H9 (cell line): Measurements from ENCODE around the gene ZNF653. TPM values are rescaled to one million over a fixed set of nuclear protein-coding genes. Genes with fewer than 3 reads are reported as not detected.
A peak's percentile ranks its signal among the peaks of the same experiment; 100 is the strongest.

ENCODE experiments used
- DNase-seq: peaks from one replicate; pipeline ENCODE4 v3.0.0-alpha.2; 2017
- H2AFZ ChIP-seq: one replicate; pipeline ENCODE4 v1.6.1; 2013; ENCODE audit warnings: mild to moderate bottlenecking, low read length, control low read depth, moderate library complexity
- H2AK5ac ChIP-seq: 2 replicates; pipeline ENCODE4 v1.6.1; 2013; ENCODE audit warnings: low read length, control low read depth, mixed read lengths; ENCODE audit not compliant: insufficient read length
- H2BK120ac ChIP-seq: one replicate; pipeline ENCODE4 v1.6.1; 2013; ENCODE audit warnings: low read depth, mild to moderate bottlenecking, low read length, control low read depth, inconsistent platforms; ENCODE audit not compliant: poor library complexity, severe bottlenecking
- H2BK12ac ChIP-seq: 2 replicates; pipeline ENCODE4 v1.6.1; 2013; ENCODE audit warnings: low read length, control low read depth, mixed read lengths, low read depth; ENCODE audit not compliant: insufficient read length
- H2BK15ac ChIP-seq: 2 replicates; pipeline ENCODE4 v1.6.1; 2013; ENCODE audit warnings: low read depth, low read length, control low read depth
- H2BK20ac ChIP-seq: one replicate; pipeline ENCODE4 v1.6.1; 2013; ENCODE audit warnings: low read depth, mild to moderate bottlenecking, low read length, control low read depth, inconsistent platforms; ENCODE audit not compliant: poor library complexity, severe bottlenecking
- H2BK5ac ChIP-seq: 2 replicates; pipeline ENCODE4 v1.6.1; 2013; ENCODE audit warnings: low read length, control low read depth, mixed read lengths; ENCODE audit not compliant: insufficient read length
- H3K14ac ChIP-seq: 2 replicates; pipeline ENCODE4 v1.6.1; 2013; ENCODE audit warnings: low read length, control low read depth; ENCODE audit not compliant: insufficient read depth
- H3K18ac ChIP-seq: 2 replicates; pipeline ENCODE4 v1.6.1; 2013; ENCODE audit warnings: low read depth, mild to moderate bottlenecking, mixed read lengths, low read length, control low read depth; ENCODE audit not compliant: insufficient read length
- H3K23ac ChIP-seq: 2 replicates; pipeline ENCODE4 v1.6.1; 2013; ENCODE audit warnings: low read length, control low read depth, mixed read lengths, low read depth; ENCODE audit not compliant: insufficient read length
- H3K23me2 ChIP-seq: 2 replicates; pipeline ENCODE4 v1.6.1; 2013; ENCODE audit warnings: low read depth, mild to moderate bottlenecking, mixed read lengths, low read length, control low read depth; ENCODE audit not compliant: insufficient read length, poor library complexity, severe bottlenecking
- H3K27ac ChIP-seq: 2 replicates; pipeline ENCODE4 v1.5.1; 2013; ENCODE audit warnings: low read length, control low read depth, mixed read lengths, low read depth; ENCODE audit not compliant: insufficient read length
- H3K27me3 ChIP-seq: 2 replicates; pipeline ENCODE4 v1.6.1; 2013; ENCODE audit warnings: low read length, control low read depth, inconsistent platforms; ENCODE audit not compliant: insufficient read depth
- H3K4ac ChIP-seq: 2 replicates; pipeline ENCODE4 v1.6.1; 2013; ENCODE audit warnings: low read depth, mild to moderate bottlenecking, control low read depth, inconsistent platforms, low read length, moderate library complexity
- H3K4me1 ChIP-seq: 2 replicates; pipeline ENCODE4 v1.6.1; 2013; ENCODE audit warnings: low read length, control low read depth, inconsistent platforms; ENCODE audit not compliant: insufficient read depth
- H3K4me2 ChIP-seq: 2 replicates; pipeline ENCODE4 v1.6.1; 2013; ENCODE audit warnings: low read length, control low read depth, mixed read lengths; ENCODE audit not compliant: insufficient read length, insufficient read depth
- H3K56ac ChIP-seq: 2 replicates; pipeline ENCODE4 v1.6.1; 2013; ENCODE audit warnings: low read depth, mild to moderate bottlenecking, mixed read lengths, low read length, control low read depth; ENCODE audit not compliant: insufficient read length
- H3K79me1 ChIP-seq: 2 replicates; pipeline ENCODE4 v1.6.1; 2013; ENCODE audit warnings: low read depth, mild to moderate bottlenecking, moderate library complexity, low read length, control low read depth, inconsistent platforms; ENCODE audit not compliant: insufficient read depth, poor library complexity, severe bottlenecking
- H3K79me2 ChIP-seq: 2 replicates; pipeline ENCODE4 v1.6.1; 2013; ENCODE audit warnings: low read length, control low read depth, inconsistent platforms; ENCODE audit not compliant: insufficient read depth
- H3K9ac ChIP-seq: 2 replicates; pipeline ENCODE4 v1.6.1; 2013; ENCODE audit warnings: low read length, control low read depth, mixed read lengths; ENCODE audit not compliant: insufficient read length; ENCODE audit errors: extremely low read depth
- H3K9me3 ChIP-seq: one replicate; pipeline ENCODE4 v1.6.1; 2013; ENCODE audit warnings: low read depth, low read length, inconsistent platforms; ENCODE audit not compliant: control insufficient read depth
- H3T11ph ChIP-seq: one replicate; pipeline ENCODE4 v1.6.1; 2013; ENCODE audit warnings: mild to moderate bottlenecking, low read length, control low read depth, inconsistent platforms
- H4K20me1 ChIP-seq: one replicate; pipeline ENCODE4 v1.6.1; 2013; ENCODE audit not compliant: control insufficient read depth, insufficient read length, insufficient read depth
- H4K5ac ChIP-seq: 2 replicates; pipeline ENCODE4 v1.6.1; 2013; ENCODE audit warnings: low read depth, mild to moderate bottlenecking, mixed read lengths, low read length, control low read depth; ENCODE audit not compliant: insufficient read length
- H4K8ac ChIP-seq: replicated peaks from 2 replicates; pipeline ENCODE4 v1.6.1; 2013; ENCODE audit warnings: low read length, control low read depth, mixed read lengths, low read depth; ENCODE audit not compliant: insufficient read length
- H4K91ac ChIP-seq: 2 replicates; pipeline ENCODE4 v1.6.1; 2013; ENCODE audit warnings: low read depth, mild to moderate bottlenecking, moderate library complexity, mixed read lengths, low read length, control low read depth; ENCODE audit not compliant: insufficient read length
- H3K27ac Mint-ChIP-seq, 3 experiments: 2 replicates in 2 of 3; 3 replicates in 1 of 3; pipeline ENCODE4 v1.8.0; 2020 to 2021; ENCODE audit warnings: mixed read lengths in 3 of 3, mild to moderate bottlenecking in 1 of 3, moderate library complexity in 1 of 3
- H3K27me3 Mint-ChIP-seq: 2 replicates; pipeline ENCODE4 v1.8.0; 2021; ENCODE audit warnings: low read depth, mild to moderate bottlenecking, moderate library complexity, mixed read lengths
- H3K36me3 Mint-ChIP-seq, 3 experiments: 2 replicates in 2 of 3; 3 replicates in 1 of 3; pipeline ENCODE4 v1.8.0; 2020 to 2021; ENCODE audit warnings: low read depth in 3 of 3, mixed read lengths in 3 of 3; ENCODE audit not compliant: insufficient read depth in 1 of 3
- H3K4me1 Mint-ChIP-seq, 2 experiments: 2 replicates each; pipeline ENCODE4 v1.8.0; 2020; ENCODE audit warnings: mixed read lengths in 2 of 2
- H3K4me3 Mint-ChIP-seq, 2 experiments: 2 replicates in 1 of 2; 3 replicates in 1 of 2; pipeline ENCODE4 v1.8.0; 2020 to 2021; ENCODE audit warnings: mild to moderate bottlenecking in 2 of 2, mixed read lengths in 2 of 2, moderate library complexity in 1 of 2
- H3K9me3 Mint-ChIP-seq, 2 experiments: 2 replicates in 1 of 2; 3 replicates in 1 of 2; pipeline ENCODE4 v1.8.0; 2020; ENCODE audit warnings: mild to moderate bottlenecking in 2 of 2, mixed read lengths in 2 of 2, moderate library complexity in 1 of 2
- CTCF ChIP-seq: fragments of 200-600 bp; sonication (generic); conservative IDR thresholded peaks from 3 replicates; pipeline ENCODE4 v1.8.0; 2021; ENCODE audit warnings: antibody characterized with exemption, mild to moderate bottlenecking
- WGBS: extraction: QIAGEN DNeasy Blood & Tissue Kit; methylation state at CpG from one replicate; pipeline ENCODE4 v1.1.7; 2013; ENCODE audit warnings: missing lambda C conversion rate, low lambda C conversion rate, mixed read lengths; ENCODE audit not compliant: insufficient read length; ENCODE audit errors: extremely low coverage; 5-methylcytosine and 5-hydroxymethylcytosine counted together
- total RNA-seq: library from RNA; stranded (reverse); gene quantifications from 2 replicates; pipeline ENCODE4 v1.2.1, GENCODE V29; 2021

Gene ZNF653
- total RNA-seq, 1 experiment from 2014 or later: 11.6 TPM

GRCh38 chr19:11435057-11435832 is 70.4 kb downstream of the ZNF653 start, which contains the start of the genes ODAD3 and PRKCSH:
TSS of gene ODAD3 (minus strand) at chr19:11435121. CDS start at chr19:11435016, 105 bp downstream.
TSS of gene PRKCSH (plus strand) at chr19:11435635. CDS start at chr19:11436118, 483 bp downstream.
- Histone ChIP-seq H4K20me1 (no peaks in the 10 kb centered on the region), H2BK120ac (no peak within 1 kb of the TSS), H3K18ac (peak within 1 kb of the TSS; percentile 80), H3K23ac (no peak within 1 kb of the TSS), H3K27ac (no peak within 1 kb of the TSS), H2BK12ac (no peak within 1 kb of the TSS), H4K91ac (no peak within 1 kb of the TSS), H4K8ac (no peak within 1 kb of the TSS), H3K14ac (peak within 1 kb of the TSS; percentile 94), H3K27me3 (no peaks in the 10 kb centered on the region), H2AFZ (no peak within 1 kb of the TSS), H3K79me1 (peaks cover 7% of the 10 kb centered on the region), H2BK15ac (no peak within 1 kb of the TSS; the same call in 1 of the 2 replicates), H3K9me3 (no peaks in the 10 kb centered on the region), H3K79me2 (peaks cover 4% of the 10 kb centered on the region; the same call in 1 of the 2 replicates), H2BK5ac (peak within 1 kb of the TSS; percentile 43), H4K5ac (peak within 1 kb of the TSS; percentile 80), H3K56ac (no peak within 1 kb of the TSS), H2BK20ac (no peak within 1 kb of the TSS), H3K4me2 (peak within 1 kb of the TSS; percentile 94), H3T11ph (peak within 1 kb of the TSS; percentile 68), H3K4me1 (peaks cover 3% of the 10 kb centered on the region; the same call in 1 of the 2 replicates), H3K4ac (no peak within 1 kb of the TSS; the same call in 1 of the 2 replicates), H3K23me2 (peaks cover 9% of the 10 kb centered on the region), H2AK5ac (no peak within 1 kb of the TSS), H3K9ac (peak within 1 kb of the TSS; percentile 96)
- Mint-ChIP-seq H3K27me3 (peaks cover 2% of the 10 kb centered on the region; the same call in 1 of the 2 replicates), H3K27ac (peak within 1 kb of the TSS; percentile 98 to 100 (median 100)), H3K9me3 (no peaks in the 10 kb centered on the region), H3K4me1 (peaks cover 10 to 17% of the 10 kb centered on the region in 2 experiments), H3K36me3 (peaks cover 24 to 40% (median 40%) of the 10 kb centered on the region in 3 experiments), H3K4me3 (peak within 1 kb of the TSS; percentile 98 to 100)
- WGBS: no CpG with 5 or more reads among the region's 53 CpGs
- DNase-seq: peak; percentile 99
- TF ChIP-seq CTCF: peak; percentile 93
